GM18502 (cell line): Measurements from ENCODE around the gene TSSK3.

Experiments
- ATAC-seq: cut with Tn5 transposase; IDR thresholded peaks from one replicate; pipeline ENCODE4 v1.9.1; 2021; ENCODE audit warnings: mild to moderate bottlenecking; ENCODE audit not compliant: unreplicated experiment, poor library complexity

TSSK3 gene

DNA sequence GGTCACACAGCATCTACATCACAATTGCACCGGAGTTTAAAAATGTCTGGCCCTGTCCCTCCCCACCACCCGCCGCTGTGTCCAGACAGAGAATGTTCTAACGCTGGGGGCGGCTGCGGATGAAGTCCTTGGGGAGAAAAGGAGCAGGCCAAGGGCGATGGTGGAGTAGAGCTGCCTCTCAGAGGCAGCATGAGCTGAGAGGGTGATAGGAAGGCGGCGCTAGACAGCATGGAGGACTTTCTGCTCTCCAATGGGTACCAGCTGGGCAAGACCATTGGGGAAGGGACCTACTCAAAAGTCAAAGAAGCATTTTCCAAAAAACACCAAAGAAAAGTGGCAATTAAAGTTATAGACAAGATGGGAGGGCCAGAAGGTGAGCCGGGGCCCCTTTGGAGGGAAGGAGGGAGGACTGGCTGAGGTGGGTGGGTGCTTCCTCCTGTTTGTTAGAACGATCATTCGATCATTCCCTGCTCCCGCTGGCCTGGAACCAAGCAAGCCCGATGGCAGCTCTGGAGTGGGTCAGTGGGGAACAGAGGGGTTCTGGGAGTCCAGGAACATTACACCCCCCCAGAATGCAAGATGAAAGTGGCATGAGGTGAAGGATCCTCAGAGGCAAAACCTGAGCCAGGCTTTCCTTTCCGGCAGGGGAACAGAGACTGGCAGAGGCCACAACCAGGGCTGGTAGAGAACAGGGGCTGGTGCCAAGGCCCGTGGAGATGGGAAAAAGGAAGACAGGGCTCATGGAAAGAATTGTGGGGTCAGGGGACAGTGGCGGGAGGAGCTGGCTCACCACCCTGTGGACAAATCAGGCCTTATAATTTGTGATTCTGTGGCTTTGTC is at the start of gene TSSK3, which contains the start of gene FAM229A:
TSSK3 (plus strand) TSS at position 66 of the 840 bp plus-strand sequence; CDS start at position 229, 163 bp downstream.
FAM229A (minus strand) TSS at position 12 of the 840 bp plus-strand sequence. CDS start 394 bp downstream, outside the sequence.
- ATAC-seq: no peak

- ATAC-seq: peak; percentile 9
These were observed 45.4 kb upstream of the TSSK3 start for GRCh38 chr1:32316903-32317277.

DNA sequence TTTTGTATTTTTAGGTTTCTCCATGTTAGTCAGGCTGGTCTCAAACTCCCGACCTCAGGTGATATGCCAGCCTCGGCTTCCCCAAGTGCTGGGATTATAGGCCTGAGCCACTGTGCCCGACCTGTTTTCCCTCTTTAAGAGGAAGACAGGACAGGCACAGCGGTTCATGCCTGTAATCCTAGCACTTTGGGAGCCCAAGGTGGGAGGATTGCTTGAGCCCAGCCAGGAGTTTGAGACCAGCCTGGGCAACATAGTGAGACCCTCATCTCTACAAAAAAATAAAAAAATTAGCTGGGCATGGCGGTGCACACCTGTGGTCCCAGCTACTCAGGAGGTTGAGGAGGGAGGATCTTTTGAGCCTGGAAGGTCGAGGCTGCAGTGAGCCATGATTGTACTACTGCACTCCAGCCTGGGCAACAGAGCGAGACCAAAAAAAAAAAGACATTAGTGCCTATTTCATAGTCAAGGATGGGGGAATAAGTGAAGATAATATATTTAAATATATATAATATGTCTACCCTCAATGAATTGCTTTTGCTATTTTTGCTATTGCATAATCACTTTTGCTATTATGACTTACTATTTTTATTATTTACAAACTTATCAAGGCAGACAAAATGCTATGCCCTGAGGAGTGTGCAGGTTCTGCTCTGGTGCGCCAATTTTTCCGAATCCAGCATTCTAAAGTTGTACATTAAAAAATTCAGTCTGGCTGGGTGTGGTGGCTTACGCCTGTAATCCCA is 44.0 kb upstream of the TSSK3 start:
- ATAC-seq: no peak

DNA sequence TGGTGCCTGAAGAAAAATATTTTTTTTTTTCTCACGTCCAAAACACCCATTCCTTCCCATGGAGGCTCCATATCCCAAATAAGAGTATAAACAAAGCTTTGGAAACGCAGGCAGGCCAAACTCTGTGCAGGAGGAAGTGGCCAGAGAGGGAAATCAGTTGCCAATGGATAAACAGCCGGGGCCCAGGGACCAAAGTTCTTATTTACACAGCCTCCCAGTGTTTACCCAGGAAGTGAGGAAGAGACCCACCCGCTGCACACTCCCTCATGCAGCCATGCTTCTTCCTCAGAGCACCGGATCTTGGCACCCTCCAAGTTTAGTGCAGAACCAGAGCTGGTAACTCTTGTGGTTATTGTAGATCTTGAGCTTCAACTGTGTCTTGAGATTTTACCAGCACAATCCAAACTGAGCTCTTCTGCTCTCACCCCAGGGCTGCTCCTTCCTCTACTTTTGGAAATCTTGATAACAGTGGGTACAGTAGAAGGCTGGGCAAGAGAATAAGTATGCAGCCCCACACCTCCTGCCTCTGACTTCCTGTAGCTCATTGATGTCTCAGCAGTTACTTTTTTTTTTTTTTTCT is 40.5 kb upstream of the TSSK3 start:
- ATAC-seq: no peak

DNA sequence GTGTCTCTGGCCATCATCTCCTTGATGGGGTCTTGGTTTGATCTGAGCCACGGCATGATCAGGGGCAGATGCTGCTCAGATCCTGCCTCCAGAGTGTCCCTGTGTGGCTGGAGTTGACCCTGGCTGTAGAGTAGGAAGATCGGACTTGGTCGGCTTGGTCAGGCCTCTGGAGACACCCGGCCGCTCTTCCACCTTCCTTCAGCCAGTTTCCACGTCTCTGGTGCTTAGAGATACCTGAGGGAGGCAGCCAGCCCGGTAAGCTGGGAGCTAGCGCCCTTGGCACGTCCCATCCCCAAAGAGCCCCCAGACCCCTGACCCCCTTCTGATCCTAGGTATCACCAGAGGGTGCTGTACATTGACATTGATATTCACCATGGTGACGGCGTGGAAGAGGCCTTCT is 35.1 kb upstream of the TSSK3 start:
- ATAC-seq: no peak

GRCh38 chr1:32329931-32330466 is 32.3 kb upstream of the TSSK3 start:
- ATAC-seq: no peak

DNA sequence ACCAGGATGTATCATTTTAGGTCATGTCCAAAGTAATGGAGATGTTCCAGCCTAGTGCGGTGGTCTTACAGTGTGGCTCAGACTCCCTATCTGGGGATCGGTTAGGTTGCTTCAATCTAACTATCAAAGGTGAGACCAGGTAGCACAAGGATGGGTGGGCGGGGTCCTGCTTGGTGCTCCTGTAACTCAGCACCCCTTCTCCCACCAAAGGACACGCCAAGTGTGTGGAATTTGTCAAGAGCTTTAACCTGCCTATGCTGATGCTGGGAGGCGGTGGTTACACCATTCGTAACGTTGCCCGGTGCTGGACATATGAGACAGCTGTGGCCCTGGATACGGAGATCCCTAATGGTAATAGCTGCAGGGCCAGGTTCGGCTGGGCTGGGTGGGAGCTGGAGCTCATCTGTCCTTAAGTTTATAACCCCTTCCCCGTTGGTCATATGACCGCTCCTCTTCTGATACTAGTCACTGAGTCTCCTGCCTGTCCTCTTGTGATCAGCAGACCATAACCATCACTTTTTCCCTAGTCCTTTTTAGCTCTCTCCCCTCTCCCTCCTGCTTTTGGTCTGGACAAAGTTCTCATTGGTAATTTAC is 31.7 kb upstream of the TSSK3 start:
- no peak for ATAC-seq

DNA sequence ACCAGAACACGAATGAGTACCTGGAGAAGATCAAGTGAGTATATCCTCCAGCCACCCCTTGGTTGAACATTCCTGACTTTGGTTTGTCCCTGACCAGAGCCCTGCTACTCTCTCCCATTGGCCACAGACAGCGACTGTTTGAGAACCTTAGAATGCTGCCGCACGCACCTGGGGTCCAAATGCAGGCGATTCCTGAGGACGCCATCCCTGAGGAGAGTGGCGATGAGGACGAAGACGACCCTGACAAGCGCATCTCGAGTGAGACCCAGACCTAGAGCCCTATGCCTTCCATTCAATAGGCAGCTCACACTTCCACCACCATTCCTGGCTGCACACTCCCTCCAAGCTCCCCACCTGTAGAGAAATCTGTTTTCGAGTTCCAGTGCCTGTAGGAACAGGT is 30.8 kb upstream of the TSSK3 start:
- no peak for ATAC-seq

GRCh38 chr1:32332290-32333079 is 29.9 kb upstream of the TSSK3 start:
- ATAC-seq: no peak

DNA sequence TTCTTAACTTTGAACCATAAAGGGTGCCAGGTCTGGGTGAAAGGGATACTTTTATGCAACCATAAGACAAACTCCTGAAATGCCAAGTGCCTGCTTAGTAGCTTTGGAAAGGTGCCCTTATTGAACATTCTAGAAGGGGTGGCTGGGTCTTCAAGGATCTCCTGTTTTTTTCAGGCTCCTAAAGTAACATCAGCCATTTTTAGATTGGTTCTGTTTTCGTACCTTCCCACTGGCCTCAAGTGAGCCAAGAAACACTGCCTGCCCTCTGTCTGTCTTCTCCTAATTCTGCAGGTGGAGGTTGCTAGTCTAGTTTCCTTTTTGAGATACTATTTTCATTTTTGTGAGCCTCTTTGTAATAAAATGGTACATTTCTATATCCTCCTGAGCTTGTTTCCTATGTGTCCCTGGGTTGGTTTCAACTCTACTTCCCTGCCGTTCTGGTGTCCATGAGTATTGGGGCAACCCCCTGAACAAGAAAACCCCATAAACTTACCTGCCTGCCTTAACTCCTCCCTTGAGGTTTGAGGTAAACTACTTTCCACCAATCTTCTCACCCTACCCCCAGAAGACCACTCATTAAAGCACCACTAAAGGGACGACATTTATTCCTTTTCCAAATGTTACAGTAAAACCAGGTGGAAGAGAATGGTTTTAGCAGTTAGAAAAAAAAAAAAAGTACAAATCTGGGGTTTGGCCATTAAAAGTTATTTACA is 28.9 kb upstream of the TSSK3 start:
- ATAC-seq: no peak

DNA sequence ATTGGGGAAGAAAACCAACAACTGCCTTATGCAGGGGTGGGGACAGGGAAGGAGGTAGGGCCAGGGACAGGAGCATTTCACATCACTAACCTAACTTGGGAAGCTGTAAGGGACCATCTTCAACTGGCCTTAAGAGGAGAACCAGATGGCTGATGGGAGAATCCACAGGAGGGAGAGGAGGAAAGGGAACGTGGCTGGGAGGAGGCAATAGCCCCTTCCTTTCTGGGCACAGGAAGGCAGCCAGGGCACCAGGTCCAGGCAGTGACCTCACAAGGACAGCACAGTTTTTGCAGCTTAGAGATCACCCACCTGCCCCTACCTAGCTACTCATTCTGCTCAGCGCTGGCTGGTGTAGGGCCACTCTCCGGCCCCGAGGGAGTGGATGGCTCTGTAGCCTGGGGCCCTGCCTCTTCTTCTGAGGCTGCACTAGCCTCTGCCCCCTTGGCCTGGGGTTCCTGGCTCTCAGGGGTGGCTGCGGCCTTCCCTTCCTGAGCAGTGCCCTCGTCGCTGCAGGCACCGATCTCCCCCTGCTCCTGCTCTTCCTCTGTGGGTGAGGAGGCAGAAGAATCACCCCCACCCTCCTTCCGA is 28.0 kb upstream of the TSSK3 start:
- ATAC-seq: no peak

GRCh38 chr1:32334864-32335534 is 27.3 kb upstream of the TSSK3 start:
- no peak for ATAC-seq

- ATAC-seq: no peak
These were observed 26.9 kb upstream of the TSSK3 start for GRCh38 chr1:32335535-32335789.

- peak; percentile 42 for ATAC-seq
These were observed 26.3 kb upstream of the TSSK3 start, which contains the start of gene MARCKSL1 for GRCh38 chr1:32335790-32336590. Gene MARCKSL1, minus strand, starts transcription at chr1:32336233. Its CDS starts 200 bp downstream, at chr1:32336033.

DNA sequence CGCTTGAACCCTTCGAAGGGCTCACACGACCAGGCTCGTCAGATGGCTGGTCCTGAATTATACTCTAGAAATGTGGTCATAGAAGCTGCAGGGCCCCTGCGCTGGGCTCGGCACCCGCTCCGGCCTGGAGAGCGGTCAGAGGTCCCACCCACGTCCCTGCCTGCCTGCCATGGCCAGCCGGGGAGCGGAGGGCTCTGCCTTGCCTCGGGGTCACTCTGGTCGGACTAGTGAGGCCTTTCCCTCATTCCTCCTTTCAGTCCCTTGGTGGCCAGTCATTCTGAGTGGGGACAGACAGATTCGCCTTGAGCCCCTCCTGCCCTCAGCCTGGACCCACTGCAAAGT is 25.8 kb upstream of the TSSK3 start:
- no peak for ATAC-seq

- ATAC-seq: no peak
These were observed 25.2 kb upstream of the TSSK3 start for GRCh38 chr1:32336963-32337675.
